Activated CD4-positive, CD25-positive, alpha-beta regulatory T cell (primary cell): ENCODE data around the gene EIF3M.
A peak's percentile ranks its signal among the peaks of the same experiment; 100 is the strongest.

ENCODE experiments used
- DNase-seq, 4 experiments: peaks; one replicate each; lab custom pipeline; 2025; lab: John Stamatoyannopoulos, UW

EIF3M gene

GRCh38 chr11:32583459-32584271 lies at the start of gene EIF3M:
EIF3M (plus strand) TSS chr11:32583831; CDS start chr11:32583888, 57 bp downstream.
- peak; percentile 91 to 94 (median 93) for DNase-seq

DNA sequence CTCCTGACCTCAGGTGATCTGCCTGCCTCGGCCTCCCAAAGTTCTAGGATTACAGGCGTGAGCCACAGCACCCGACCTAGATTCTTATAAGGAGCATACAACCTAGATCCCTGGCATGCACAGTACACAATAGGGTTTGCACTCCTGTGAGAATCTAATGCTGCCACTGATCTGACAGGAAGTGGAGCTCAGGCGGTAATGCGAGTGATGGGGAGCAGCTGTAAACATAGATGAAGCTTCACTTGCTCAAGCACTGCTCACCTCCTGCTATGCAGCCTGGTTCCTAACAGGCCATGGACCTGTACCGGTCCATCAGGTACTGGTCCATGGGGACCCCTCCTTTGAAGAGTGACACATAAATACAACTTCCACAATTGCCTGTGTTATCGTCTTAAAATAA lies 44.8 kb upstream of the EIF3M start:
- no peak for DNase-seq

- no peak for DNase-seq
These were observed 33.9 kb upstream of the EIF3M start for GRCh38 chr11:32549611-32550187.

DNA sequence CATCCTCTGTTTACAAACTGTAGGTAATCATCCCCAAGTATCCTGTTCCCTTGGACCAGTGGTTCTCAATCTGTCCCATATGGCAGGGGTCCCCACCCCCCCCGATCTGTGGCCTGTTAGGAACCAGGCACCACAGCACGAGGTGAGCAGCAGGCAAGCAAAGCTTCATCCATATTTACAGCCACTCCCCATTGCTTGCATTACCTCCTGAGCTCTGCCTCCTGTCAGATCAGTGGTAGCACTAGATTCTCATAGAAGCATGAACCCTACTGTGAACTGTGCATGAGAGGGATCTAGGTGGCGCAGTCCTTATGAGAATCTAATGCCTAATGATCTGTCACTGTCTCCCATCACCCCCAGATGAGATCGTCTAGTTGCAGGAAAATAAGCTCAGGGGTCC lies 33.4 kb upstream of the EIF3M start:
- DNase-seq, result no peak

DNA sequence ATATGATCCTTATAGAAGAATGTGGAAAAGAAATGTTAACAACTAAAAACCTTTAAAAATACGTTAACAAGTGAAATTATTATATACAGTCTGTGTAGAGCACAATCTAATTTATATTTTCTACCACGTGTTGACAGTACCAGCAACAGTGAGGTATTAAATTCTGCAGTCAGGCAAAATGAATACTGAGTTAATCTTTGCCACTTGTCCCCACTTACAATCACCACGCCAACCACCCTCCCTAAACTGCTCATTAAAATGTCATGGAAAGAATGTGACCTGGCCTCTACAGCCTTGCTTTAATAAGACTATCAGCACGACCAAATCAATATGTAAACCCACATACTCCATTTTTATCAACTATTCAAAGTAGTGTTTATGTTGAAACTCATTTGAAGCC lies 28.5 kb upstream of the EIF3M start:
- no peak for DNase-seq

- DNase-seq, result no peak
These were observed 27.7 kb upstream of the EIF3M start for GRCh38 chr11:32555895-32556294.

GRCh38 chr11:32561835-32562234 lies 21.8 kb upstream of the EIF3M start:
- no peak for DNase-seq

GRCh38 chr11:32562839-32563599 lies 20.6 kb upstream of the EIF3M start:
- no peak for DNase-seq

DNA sequence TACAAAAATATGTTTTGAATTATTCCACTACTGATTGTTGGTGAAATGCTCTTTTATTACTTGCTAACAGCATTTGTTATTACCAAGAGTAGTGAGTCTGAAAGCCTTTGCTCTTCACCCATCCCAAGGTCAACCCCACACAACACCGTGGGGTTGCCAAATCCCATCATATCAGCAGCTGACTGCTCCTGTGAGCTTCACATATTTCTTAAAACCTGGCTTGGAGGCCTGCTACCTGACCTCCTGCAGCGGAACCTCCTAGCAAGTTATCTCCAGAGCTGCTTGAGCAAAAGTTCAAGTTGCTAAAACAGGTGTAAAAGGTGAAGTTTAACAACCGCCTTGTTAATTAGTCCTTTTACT lies 20.1 kb upstream of the EIF3M start:
- no peak for DNase-seq

- DNase-seq, result no peak
These were observed 17.1 kb upstream of the EIF3M start for GRCh38 chr11:32566517-32566916.

GRCh38 chr11:32567154-32567553 lies 16.5 kb upstream of the EIF3M start:
- no peak for DNase-seq

- DNase-seq, result no peak
These were observed 14.2 kb upstream of the EIF3M start for GRCh38 chr11:32569313-32569881.

GRCh38 chr11:32571039-32571438 lies 12.6 kb upstream of the EIF3M start:
- DNase-seq, result no peak

DNA sequence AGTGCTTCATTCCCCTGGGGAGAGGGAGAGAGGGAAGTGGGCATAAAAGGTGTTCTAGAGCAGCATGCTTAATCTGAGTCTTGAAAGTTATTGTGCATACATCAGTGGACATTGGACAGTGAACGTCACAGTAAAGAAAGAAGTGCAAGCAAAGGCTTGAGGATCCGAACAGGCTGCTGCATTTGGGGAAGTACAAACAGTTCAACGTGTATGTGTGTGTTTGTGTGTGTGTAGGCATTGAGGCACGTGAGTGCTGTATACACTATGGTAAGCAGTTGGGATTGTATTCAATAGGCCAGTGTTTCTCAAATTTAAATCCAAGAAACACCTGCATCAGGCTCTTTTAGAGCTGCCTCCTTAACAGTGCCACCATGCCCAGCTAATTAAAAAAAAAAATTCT lies 10.4 kb upstream of the EIF3M start:
- DNase-seq, result no peak

DNA sequence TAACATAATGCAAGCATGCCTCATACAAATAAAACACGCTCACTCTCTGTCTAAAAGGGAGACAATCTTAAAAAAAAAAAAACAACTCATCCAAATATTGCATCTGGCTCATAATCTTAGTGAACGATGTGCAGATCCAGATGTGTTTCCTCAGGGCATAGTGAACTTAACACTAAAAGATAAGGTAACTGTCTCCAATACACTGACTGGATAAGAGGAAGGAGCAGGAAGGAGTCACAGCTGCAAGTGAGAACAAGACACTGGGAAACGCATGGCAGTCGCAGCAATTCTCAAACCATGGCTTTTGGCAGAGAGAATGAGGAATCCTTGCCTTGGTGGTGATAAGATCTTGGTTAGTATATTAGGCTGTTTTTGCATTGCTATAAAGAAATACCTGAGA lies 9.2 kb upstream of the EIF3M start:
- no peak for DNase-seq

DNA sequence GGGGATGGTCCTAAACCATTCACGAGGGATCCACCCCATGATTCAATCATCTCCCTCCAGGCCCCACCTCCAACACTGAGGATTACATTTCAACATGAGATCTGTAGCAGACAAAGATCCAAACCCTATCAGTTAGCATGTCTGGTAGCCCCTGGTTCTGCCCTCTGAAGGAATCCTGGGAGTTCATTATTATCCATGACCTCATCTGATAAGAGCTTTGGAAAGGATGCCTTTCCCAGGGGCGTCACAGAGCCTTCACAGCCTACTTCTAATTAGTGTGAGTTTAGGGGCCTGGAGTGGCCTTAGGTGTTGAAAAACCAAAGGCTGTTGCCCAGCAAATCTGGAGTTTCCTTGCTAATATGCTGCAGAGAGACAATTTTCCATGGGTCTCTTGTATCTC lies 8.6 kb upstream of the EIF3M start:
- no peak for DNase-seq

DNA sequence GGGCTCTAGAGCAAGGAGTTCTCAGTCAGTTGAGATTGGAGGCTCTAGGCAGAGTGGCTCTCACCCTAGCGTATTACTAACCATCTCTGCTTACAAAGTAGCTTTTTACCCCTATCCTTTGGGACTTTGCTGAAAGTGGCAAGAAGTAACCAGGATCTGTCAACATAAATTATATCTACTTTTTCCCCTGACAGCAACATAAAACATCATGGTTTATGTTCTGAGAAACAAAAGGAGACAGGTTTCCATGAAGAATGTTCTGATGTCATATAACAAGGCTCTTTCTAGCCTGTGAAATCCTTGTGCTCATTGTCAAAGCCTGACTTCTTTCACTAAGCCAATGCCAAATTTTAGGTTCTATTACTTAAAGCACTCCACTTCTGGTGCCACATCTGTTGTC lies 7.2 kb upstream of the EIF3M start:
- no peak for DNase-seq

- DNase-seq, result no peak
These were observed 2.7 kb upstream of the EIF3M start for GRCh38 chr11:32580967-32581366.

DNA sequence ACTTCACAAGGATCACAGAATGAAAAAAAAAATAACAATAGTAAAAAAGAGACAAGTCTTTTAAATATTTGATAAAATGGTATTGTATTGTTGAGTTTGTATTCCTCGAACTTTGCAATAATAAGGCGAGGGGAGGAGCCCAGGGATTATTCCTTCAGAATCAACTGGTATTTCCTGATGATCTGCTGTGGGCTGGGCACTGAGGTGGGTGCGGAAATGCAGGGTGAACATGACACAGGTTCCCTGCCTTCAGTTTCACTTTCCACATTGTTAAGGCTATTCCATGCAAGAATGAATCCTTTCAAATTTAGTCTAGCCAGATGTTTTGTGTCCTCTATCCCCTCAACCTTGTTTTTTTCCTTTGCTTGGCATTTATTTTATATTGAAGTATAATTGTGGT lies 2.1 kb upstream of the EIF3M start:
- DNase-seq, result no peak

GRCh38 chr11:32584921-32585320 lies 1.3 kb downstream of the EIF3M start:
- no peak for DNase-seq

DNA sequence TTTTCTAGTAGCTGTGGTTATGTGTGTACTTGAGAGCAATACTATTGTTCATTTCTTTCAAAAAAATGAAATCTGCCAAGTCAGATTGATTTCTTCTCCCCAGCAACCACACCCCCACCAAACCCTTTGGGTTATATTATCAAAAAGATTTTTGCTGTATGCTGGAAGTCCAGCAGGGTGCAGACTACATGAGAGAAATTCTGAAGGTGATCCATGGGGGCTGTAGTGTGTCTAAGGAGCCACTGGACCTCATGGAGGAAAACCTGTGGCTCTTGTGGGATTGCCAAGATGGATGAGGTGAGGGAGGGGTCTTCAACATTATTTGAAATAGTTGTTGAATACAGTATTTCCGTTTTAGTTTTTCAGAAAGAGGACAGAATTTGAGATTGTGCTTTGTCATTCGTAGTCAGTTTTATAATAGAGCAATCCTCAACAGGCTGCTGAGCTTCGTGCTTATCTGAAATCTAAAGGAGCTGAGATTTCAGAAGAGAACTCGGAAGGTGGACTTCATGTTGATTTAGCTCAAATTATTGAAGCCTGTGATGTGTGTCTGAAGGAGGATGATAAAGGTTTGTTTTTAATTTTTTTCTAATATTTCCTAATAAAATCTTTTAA lies 3.1 kb downstream of the EIF3M start:
- no peak for DNase-seq

DNA sequence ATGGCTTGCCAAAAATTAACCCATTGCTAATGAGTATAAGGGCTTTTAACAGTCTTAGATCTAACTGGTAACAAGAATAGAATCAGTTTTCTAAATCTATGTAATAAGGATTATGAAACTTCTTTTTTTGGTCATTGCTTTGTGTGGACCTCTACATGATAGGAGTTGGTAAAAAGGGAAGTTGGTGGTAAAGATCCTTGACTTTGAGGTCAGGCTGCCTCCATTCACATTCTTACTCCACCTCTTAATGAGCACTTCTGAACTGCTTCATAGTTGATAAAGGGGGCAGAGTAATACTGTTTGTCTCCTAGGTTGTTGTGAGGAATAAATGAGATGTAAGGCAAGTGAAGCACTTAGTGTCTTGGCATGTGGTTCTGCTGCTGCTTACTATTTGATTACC lies 10.6 kb downstream of the EIF3M start:
- no peak for DNase-seq
